ENCODE data around the gene COPZ1. TPM values are rescaled to one million over a fixed set of nuclear protein-coding genes. Genes with fewer than 3 reads are reported as not detected.

The COPZ1 gene
- total and polyA plus RNA-seq, 2 experiments from 2014 or later = 149 to 170 TPM

DNA sequence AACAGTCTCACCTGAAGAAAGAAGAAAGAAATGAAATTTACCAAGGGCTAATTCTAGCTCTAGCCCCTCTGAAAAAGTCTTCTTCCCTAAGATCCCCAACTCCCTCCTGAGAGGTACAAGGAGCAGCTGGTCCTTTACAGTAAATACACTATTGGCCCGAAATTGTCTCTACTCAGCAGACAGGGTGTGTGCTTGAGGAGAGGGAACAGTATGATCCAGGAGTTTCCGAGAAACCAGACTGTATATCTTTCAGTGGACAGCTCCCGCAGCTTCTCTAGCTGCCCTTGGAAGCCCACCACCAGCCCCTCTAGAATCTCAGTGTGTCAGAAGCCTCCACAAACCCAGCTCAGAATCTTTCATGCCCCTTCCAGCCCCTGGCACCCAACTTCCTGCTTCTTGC, 31.3 kb downstream of the COPZ1 start:
- H3K9ac ChIP-seq = no peak overlapping the region
- no peaks in the 10 kb centered on the region for H3K9me3 ChIP-seq (ENCODE audit: low read depth)
- DNase-seq = no peak
- H3K27ac ChIP-seq = no peak overlapping the region
- H3K36me3 ChIP-seq (ENCODE audit: low read depth) = no peaks in the 10 kb centered on the region
- H3K4me3 ChIP-seq = no peak overlapping the region
- TF ChIP-seq EZH2phosphoT487 (IDR thresholded peaks at IDR 0.05; ENCODE audit: insufficient read depth, low read depth) = no peak
- TF ChIP-seq EZH2 (IDR thresholded peaks at IDR 0.05; ENCODE audit: insufficient read depth, poor library complexity, severe bottlenecking) = no peak
- in situ Hi-C loops (cut with MboI) = no loop called here
- no peaks in the 10 kb centered on the region for H3K79me2 ChIP-seq (ENCODE audit: insufficient read depth)
- H3K9me2 ChIP-seq (ENCODE audit: insufficient read depth) = no peaks in the 10 kb centered on the region
- H3F3A ChIP-seq (ENCODE audit: insufficient read depth) = peaks cover 28% of the 10 kb centered on the region
- H2AFZ ChIP-seq = no peak overlapping the region
- H3K27me3 ChIP-seq (replicated peaks; ENCODE audit: insufficient read depth) = no peaks in the 10 kb centered on the region
- H3K4me2 ChIP-seq (ENCODE audit: unreplicated experiment) = no peak overlapping the region
- H3K4me1 ChIP-seq (ENCODE audit: insufficient read depth) = peaks cover 42% of the 10 kb centered on the region
- WGBS, 2 experiments (ENCODE audit: low coverage in 1 of 2, low lambda C conversion rate in 2 of 2, missing lambda C conversion rate in 2 of 2) = 42 to 59% methylated on average over 3 of the region's 3 CpGs
- no peaks in the 10 kb centered on the region for H4K20me1 ChIP-seq (ENCODE audit: insufficient read depth)

DNA sequence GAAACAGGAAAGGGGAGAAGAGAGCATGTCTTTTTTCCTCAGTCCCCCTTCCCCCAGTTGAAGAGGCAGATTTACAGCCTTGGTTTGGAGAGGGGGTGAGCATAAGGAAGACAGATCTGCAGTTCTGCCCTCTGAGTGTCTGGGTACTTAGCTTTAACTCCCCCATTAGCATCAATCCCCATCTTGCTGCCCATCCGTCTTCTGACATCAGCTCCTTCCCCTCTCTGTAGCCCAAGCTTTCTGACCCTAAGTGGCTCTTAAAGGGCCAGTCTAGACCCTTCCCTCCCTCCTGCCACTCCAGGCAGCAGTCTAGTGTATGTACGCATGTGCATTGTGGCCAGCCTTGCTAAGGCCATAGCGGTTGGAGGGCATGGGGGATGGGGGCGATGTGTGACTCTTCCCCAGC, 32.0 kb downstream of the COPZ1 start:
- TF ChIP-seq EZH2 (IDR thresholded peaks at IDR 0.05; ENCODE audit: insufficient read depth, poor library complexity, severe bottlenecking) = no peak
- TF ChIP-seq EZH2phosphoT487 (IDR thresholded peaks at IDR 0.05; ENCODE audit: insufficient read depth, low read depth) = no peak
- Histone ChIP-seq H3K27me3 (replicated peaks; ENCODE audit: insufficient read depth) (no peaks in the 10 kb centered on the region), H4K20me1 (ENCODE audit: insufficient read depth) (no peaks in the 10 kb centered on the region), H3K9ac (no peak overlapping the region), H3F3A (ENCODE audit: insufficient read depth) (peaks cover 21% of the 10 kb centered on the region), H3K36me3 (ENCODE audit: low read depth) (no peaks in the 10 kb centered on the region), H3K9me2 (ENCODE audit: insufficient read depth) (no peaks in the 10 kb centered on the region), H3K27ac (no peak overlapping the region), H3K79me2 (ENCODE audit: insufficient read depth) (no peaks in the 10 kb centered on the region), H3K4me2 (ENCODE audit: unreplicated experiment) (no peak overlapping the region), H3K4me1 (ENCODE audit: insufficient read depth) (peaks cover 37% of the 10 kb centered on the region), H3K9me3 (ENCODE audit: low read depth) (no peaks in the 10 kb centered on the region), H3K4me3 (no peak overlapping the region), H2AFZ (no peak overlapping the region)
- DNase-seq = no peak
- in situ Hi-C loops (cut with MboI) = no loop called here
- 71 to 87% methylated on average over 4 of the region's 4 CpGs for WGBS, 2 experiments (ENCODE audit: low coverage in 1 of 2, low lambda C conversion rate in 2 of 2, missing lambda C conversion rate in 2 of 2)

GRCh38 chr12:54357506-54358190, 32.7 kb downstream of the COPZ1 start:
- Histone ChIP-seq H3K9me2 (ENCODE audit: insufficient read depth) (no peaks in the 10 kb centered on the region), H3K9ac (no peak overlapping the region), H3K79me2 (ENCODE audit: insufficient read depth) (no peaks in the 10 kb centered on the region), H3K4me3 (peak overlapping the region; percentile 78; the same call in 1 of the 2 replicates), H2AFZ (no peak overlapping the region), H4K20me1 (ENCODE audit: insufficient read depth) (no peaks in the 10 kb centered on the region), H3K9me3 (ENCODE audit: low read depth) (no peaks in the 10 kb centered on the region), H3F3A (ENCODE audit: insufficient read depth) (peaks cover 14% of the 10 kb centered on the region), H3K36me3 (ENCODE audit: low read depth) (no peaks in the 10 kb centered on the region), H3K27me3 (replicated peaks; ENCODE audit: insufficient read depth) (no peaks in the 10 kb centered on the region), H3K4me2 (ENCODE audit: unreplicated experiment) (no peak overlapping the region), H3K27ac (no peak overlapping the region), H3K4me1 (ENCODE audit: insufficient read depth) (peaks cover 30% of the 10 kb centered on the region)
- DNase-seq = no peak
- in situ Hi-C loops (cut with MboI) = no loop called here
- no peak for TF ChIP-seq EZH2phosphoT487 (IDR thresholded peaks at IDR 0.05; ENCODE audit: insufficient read depth, low read depth)
- no peak for TF ChIP-seq EZH2 (IDR thresholded peaks at IDR 0.05; ENCODE audit: insufficient read depth, poor library complexity, severe bottlenecking)
- 40 to 55% methylated on average over 2 of the region's 2 CpGs for WGBS, 2 experiments (ENCODE audit: low coverage in 1 of 2, low lambda C conversion rate in 2 of 2, missing lambda C conversion rate in 2 of 2)

- H3K9me2 ChIP-seq (ENCODE audit: insufficient read depth) = no peaks in the 10 kb centered on the region
- H3K27ac ChIP-seq = peak overlapping the region; percentile 91
- in situ Hi-C loops (cut with MboI) = no loop called here
- no peaks in the 10 kb centered on the region for H3K79me2 ChIP-seq (ENCODE audit: insufficient read depth)
- no peaks in the 10 kb centered on the region for H3K36me3 ChIP-seq (ENCODE audit: low read depth)
- H3F3A ChIP-seq (ENCODE audit: insufficient read depth) = peaks cover 11% of the 10 kb centered on the region
- H2AFZ ChIP-seq = peak overlapping the region; percentile 82
- peaks cover 23% of the 10 kb centered on the region for H3K4me1 ChIP-seq (ENCODE audit: insufficient read depth)
- 2 to 3% methylated on average over 14 to 15 of the region's 15 CpGs for whole genome bisulfite sequencing, 2 experiments (ENCODE audit: low coverage in 1 of 2, low lambda C conversion rate in 2 of 2, missing lambda C conversion rate in 2 of 2)
- peak; percentile 64 for DNase-seq
- H4K20me1 ChIP-seq (ENCODE audit: insufficient read depth) = no peaks in the 10 kb centered on the region
- H3K4me2 ChIP-seq (ENCODE audit: unreplicated experiment) = peak overlapping the region; percentile 93
- TF ChIP-seq EZH2 (IDR thresholded peaks at IDR 0.05; ENCODE audit: insufficient read depth, poor library complexity, severe bottlenecking) (no peak), EZH2phosphoT487 (IDR thresholded peaks at IDR 0.05; ENCODE audit: insufficient read depth, low read depth) (no peak)
- H3K9me3 ChIP-seq (ENCODE audit: low read depth) = no peaks in the 10 kb centered on the region
- no peaks in the 10 kb centered on the region for H3K27me3 ChIP-seq (replicated peaks; ENCODE audit: insufficient read depth)
- peak overlapping the region; percentile 78 for H3K4me3 ChIP-seq
- peak overlapping the region; percentile 84 for H3K9ac ChIP-seq
These were observed 33.4 kb downstream of the COPZ1 start for GRCh38 chr12:54358191-54358944.

Data from GM23248 (cell line).